Measurements from ENCODE around the gene PHYKPL.

Gene PHYKPL

GRCh38 chr5:178215280-178216002 is 17.2 kb downstream of the PHYKPL start:
- no peak overlapping the region for H3K4me3 ChIP-seq (ENCODE audit: low read depth, low read length)
- no peak for TF ChIP-seq CTCF (IDR thresholded peaks at IDR 0.05; ENCODE audit: control insufficient read depth, extremely low read depth, insufficient read depth)
- no peak for DNase-seq (ENCODE audit: low read depth)

- H3K4me3 ChIP-seq (ENCODE audit: low read depth, low read length) = no peak overlapping the region
- DNase-seq (ENCODE audit: low read depth) = no peak
- no peak for TF ChIP-seq CTCF (IDR thresholded peaks at IDR 0.05; ENCODE audit: control insufficient read depth, extremely low read depth, insufficient read depth)
These were observed 18.3 kb downstream of the PHYKPL start for GRCh38 chr5:178214160-178214803.

- no peak overlapping the region for H3K4me3 ChIP-seq (ENCODE audit: low read depth, low read length)
- no peak for TF ChIP-seq CTCF (IDR thresholded peaks at IDR 0.05; ENCODE audit: control insufficient read depth, extremely low read depth, insufficient read depth)
- no peak for DNase-seq (ENCODE audit: low read depth)
These were observed 18.9 kb downstream of the PHYKPL start for GRCh38 chr5:178213748-178214151.

GRCh38 chr5:178213003-178213461 is 19.6 kb downstream of the PHYKPL start:
- DNase-seq (ENCODE audit: low read depth) = no peak
- TF ChIP-seq CTCF (IDR thresholded peaks at IDR 0.05; ENCODE audit: control insufficient read depth, extremely low read depth, insufficient read depth) = 0 out of 2 replicates have a peak, but pooled peaks have one; percentile 0
- no peak overlapping the region for H3K4me3 ChIP-seq (ENCODE audit: low read depth, low read length)

- TF ChIP-seq CTCF (IDR thresholded peaks at IDR 0.05; ENCODE audit: control insufficient read depth, extremely low read depth, insufficient read depth) = no peak
- DNase-seq (ENCODE audit: low read depth) = no peak
- no peak overlapping the region for H3K4me3 ChIP-seq (ENCODE audit: low read depth, low read length)
These were observed 20.2 kb downstream of the PHYKPL start for GRCh38 chr5:178212241-178213002.

- TF ChIP-seq CTCF (IDR thresholded peaks at IDR 0.05; ENCODE audit: control insufficient read depth, extremely low read depth, insufficient read depth) = no peak
- DNase-seq (ENCODE audit: low read depth) = no peak
- H3K4me3 ChIP-seq (ENCODE audit: low read depth, low read length) = no peak overlapping the region
These were observed 21.2 kb downstream of the PHYKPL start for GRCh38 chr5:178211095-178212048.
